Omental fat pad (tissue), 4 donors: ENCODE results near the gene TRIM65. TPM values are rescaled to one million over a fixed set of nuclear protein-coding genes. Genes with fewer than 3 reads are reported as not detected.
"Not testable (repeated sequence)": the region's sequence is repeated elsewhere in the genome, so short reads cannot be mapped to it uniquely, and the experiment has no call there.

Experiments used
- ATAC-seq: fragments of 150-250 bp; one replicate; pipeline ENCODE4 v1.9.1; 2016; ENCODE audit warnings: mild to moderate bottlenecking, moderate library complexity; ENCODE audit not compliant: low FRiP score
- DNase-seq: peaks from one replicate; pipeline ENCODE4 v3.0.0-alpha.2; 2019; ENCODE audit warnings: low spot score
- CTCF ChIP-seq, 3 donors: fragments of 450-650 bp; IDR thresholded peaks; one replicate each; pipeline ENCODE4 v1.5.1; 2016 to 2017; ENCODE audit warnings: antibody characterized with exemption in 3 of 3, mild to moderate bottlenecking in 3 of 3, moderate library complexity in 2 of 3
- total RNA-seq, 4 donors: library from RNA; depleted of rRNA; stranded (reverse); fragments of >200 nt; gene quantifications; one replicate each; pipeline ENCODE4 v1.1.0, GENCODE V29; 2016

TRIM65 gene
- total RNA-seq, 4 donors from 2014 or later: 10.0 to 37.4 (median 16.2) TPM

- no peak for TF ChIP-seq CTCF (IDR thresholded peaks at IDR 0.05)
- no peak for DNase-seq
- no peak for ATAC-seq
Measured at GRCh38 chr17:75853433-75853832, 43.3 kb downstream of the TRIM65 start.

DNA sequence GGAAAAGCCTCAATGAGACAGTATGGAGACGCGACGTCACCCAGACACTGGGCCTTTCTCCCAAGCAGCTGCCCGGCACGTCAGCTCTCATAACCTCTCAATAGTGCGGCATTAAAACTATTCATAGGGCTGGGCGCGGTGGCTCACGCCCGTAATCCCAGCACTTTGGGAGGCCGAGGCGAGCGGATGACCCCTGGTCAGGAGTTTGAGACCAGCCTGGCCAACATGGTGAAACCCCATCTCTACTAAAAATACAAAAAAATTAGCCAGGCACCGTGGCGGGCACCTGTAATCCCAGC is 45.1 kb downstream of the TRIM65 start:
- not testable (repeated sequence) for ATAC-seq, DNase-seq

GRCh38 chr17:75850928-75851692 is 45.6 kb downstream of the TRIM65 start:
- no peak for DNase-seq
- TF ChIP-seq CTCF (IDR thresholded peaks at IDR 0.05): no peak
- no peak for ATAC-seq

GRCh38 chr17:75849724-75850123 is 47.0 kb downstream of the TRIM65 start:
- no peak for ATAC-seq
- DNase-seq: no peak
- TF ChIP-seq CTCF (IDR thresholded peaks at IDR 0.05): no peak

DNA sequence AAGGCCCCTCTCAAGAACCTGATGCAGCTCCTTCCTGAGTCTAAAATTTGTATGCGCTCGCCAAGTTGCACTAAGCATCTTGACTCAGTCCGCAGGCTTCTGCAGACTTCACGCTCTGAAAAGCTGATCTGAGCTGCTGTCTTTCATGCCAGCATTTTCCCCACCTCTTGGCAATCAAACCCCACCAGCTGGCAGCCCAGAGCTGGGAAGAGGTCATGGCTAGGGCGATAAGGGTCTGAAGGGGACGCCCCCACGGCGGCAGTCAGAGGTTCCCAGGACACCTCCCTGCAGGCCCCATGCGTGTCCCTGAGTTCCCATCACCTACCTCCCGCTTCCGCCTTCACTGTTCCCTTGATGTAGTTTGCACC is 47.5 kb downstream of the TRIM65 start:
- DNase-seq (no peak), ATAC-seq (no peak)
- no peak for TF ChIP-seq CTCF (IDR thresholded peaks at IDR 0.05)

DNA sequence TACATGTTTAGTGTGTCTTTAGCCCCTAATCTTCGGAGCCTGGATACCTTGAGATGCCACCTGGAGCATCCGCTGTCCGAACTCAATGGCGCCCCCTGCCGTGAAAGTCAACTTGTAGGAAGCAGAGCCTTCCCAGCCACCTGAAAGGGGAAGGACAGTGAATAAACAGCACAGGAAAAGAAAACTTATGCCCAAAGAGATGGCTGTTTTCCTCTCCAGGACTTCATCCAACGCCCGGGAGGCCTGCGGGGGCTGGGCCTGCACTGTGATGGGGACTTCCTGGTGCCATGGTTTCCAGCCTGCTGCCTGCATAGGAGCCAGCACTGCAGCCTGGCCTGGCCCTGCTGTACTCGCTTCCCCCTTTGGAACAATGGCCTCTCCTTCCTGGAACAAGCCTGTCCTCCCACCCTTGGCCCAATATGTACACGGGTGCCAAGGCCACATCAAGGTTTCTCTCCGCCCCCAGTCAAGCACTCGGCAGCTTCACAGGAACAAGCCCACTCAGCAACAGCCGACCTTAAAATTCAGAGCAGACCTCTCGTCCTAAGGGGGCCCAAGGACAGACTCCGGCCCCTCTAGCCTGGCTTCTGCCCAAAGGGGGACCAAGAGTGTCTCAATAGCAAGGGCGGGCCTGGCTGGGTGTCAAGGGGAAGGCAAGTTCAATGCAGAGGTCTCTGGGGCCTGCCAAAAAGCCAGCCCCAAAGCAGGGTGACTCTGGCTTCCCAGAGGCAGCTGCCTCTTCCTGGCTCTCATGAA is 48.0 kb downstream of the TRIM65 start:
- DNase-seq (peak; percentile 93), ATAC-seq (no peak)
- no peak for TF ChIP-seq CTCF (IDR thresholded peaks at IDR 0.05)

GRCh38 chr17:75847614-75848522 is 48.9 kb downstream of the TRIM65 start:
- no peak for TF ChIP-seq CTCF (IDR thresholded peaks at IDR 0.05)
- ATAC-seq (no peak), DNase-seq (no peak)
